Measurements from ENCODE around the gene DIP2C.

- TF ChIP-seq FOXM1 (IDR thresholded peaks at IDR 0.05; ENCODE audit: borderline replicate concordance) (no peak), ZNF384 (IDR thresholded peaks at IDR 0.05) (no peak)
Observed at GRCh38 chr10:485776-486175, 203.7 kb downstream of the DIP2C start.

All from HEK293T (cell line).